Activated CD8-positive, alpha-beta memory T cell treated with anti-CD3 and anti-CD28 coated beads for 48 hours (primary cell): ENCODE results near the gene LRRC2.
"Not testable (repeated sequence)": the region's sequence is repeated elsewhere in the genome, so short reads cannot be mapped to it uniquely, and the experiment has no call there.

Source experiments
- DNase-seq, 3 experiments: peaks; one replicate each; pipeline ENCODE4 v3.0.0-alpha.2; 2020; ENCODE audit warnings: low read depth in 2 of 3, low spot score in 2 of 3

LRRC2 gene

GRCh38 chr3:46584598-46585467, 18.7 kb upstream of the LRRC2 start:
- no peak for DNase-seq

GRCh38 chr3:46580675-46581074, 14.6 kb upstream of the LRRC2 start:
- no peak for DNase-seq

- no peak for DNase-seq
These were observed 13.7 kb upstream of the LRRC2 start for GRCh38 chr3:46579756-46580286.

- DNase-seq: no peak
These were observed 13.1 kb upstream of the LRRC2 start for GRCh38 chr3:46578973-46579755.

GRCh38 chr3:46577580-46578249, 11.6 kb upstream of the LRRC2 start:
- DNase-seq: not testable (repeated sequence)

- no peak for DNase-seq
These were observed 10.8 kb upstream of the LRRC2 start for GRCh38 chr3:46576879-46577278.

- no peak for DNase-seq
These were observed 10.3 kb upstream of the LRRC2 start for GRCh38 chr3:46576386-46576785.

GRCh38 chr3:46575577-46576222, 9.6 kb upstream of the LRRC2 start:
- no peak for DNase-seq

GRCh38 chr3:46574881-46575576, 8.9 kb upstream of the LRRC2 start:
- no peak for DNase-seq

GRCh38 chr3:46574243-46574646, 8.1 kb upstream of the LRRC2 start:
- DNase-seq: no peak

- DNase-seq: no peak
These were observed 7.6 kb upstream of the LRRC2 start for GRCh38 chr3:46573701-46574100.

GRCh38 chr3:46571684-46572083, 5.6 kb upstream of the LRRC2 start:
- no peak for DNase-seq

- DNase-seq: no peak
These were observed 479 bp downstream of the LRRC2 start for GRCh38 chr3:46565607-46566039.

- DNase-seq: no peak
These were observed 1.0 kb downstream of the LRRC2 start for GRCh38 chr3:46565077-46565476.

- no peak for DNase-seq
These were observed 1.7 kb downstream of the LRRC2 start for GRCh38 chr3:46564190-46565021.

GRCh38 chr3:46561951-46562350, 4.2 kb downstream of the LRRC2 start:
- DNase-seq: no peak

GRCh38 chr3:46561511-46561910, 4.6 kb downstream of the LRRC2 start:
- no peak for DNase-seq

GRCh38 chr3:46559091-46559704, 6.9 kb downstream of the LRRC2 start:
- no peak for DNase-seq
